Gastrocnemius medialis (tissue), 4 donors: Measurements from ENCODE around the gene MIER2.

ENCODE experiments used
- CTCF ChIP-seq, 5 experiments: fragments of 450-650 bp in 3 of 5; fragments of 200-600 bp in 2 of 5; sonication (generic) in 2 of 5; IDR thresholded peaks in 4 of 5; conservative IDR thresholded peaks in 1 of 5; 1 replicate in 4 of 5; 2 replicates in 1 of 5; pipeline ENCODE4 v1.5.1; 2016 to 2019; ENCODE audit warnings: antibody characterized with exemption in 5 of 5, mild to moderate bottlenecking in 3 of 5, moderate library complexity in 3 of 5
- POLR2A ChIP-seq, 2 donors: fragments of 450-650 bp; IDR thresholded peaks; one replicate each; pipeline ENCODE4 v1.6.1; 2017; ENCODE audit warnings: antibody characterized with exemption in 2 of 2, mild to moderate bottlenecking in 2 of 2, moderate library complexity in 2 of 2

GRCh38 chr19:280541-281009, 64.0 kb downstream of the MIER2 start:
- TF ChIP-seq CTCF (IDR thresholded peaks at IDR 0.05 in 4 of 5, conservative IDR thresholded peaks at IDR 0.05 in 1 of 5): no peak
- TF ChIP-seq POLR2A (IDR thresholded peaks at IDR 0.05): no peak
